ENCODE results near the gene SNRNP48.
A peak's percentile ranks its signal among the peaks of the same experiment; 100 is the strongest.

The SNRNP48 gene

DNA sequence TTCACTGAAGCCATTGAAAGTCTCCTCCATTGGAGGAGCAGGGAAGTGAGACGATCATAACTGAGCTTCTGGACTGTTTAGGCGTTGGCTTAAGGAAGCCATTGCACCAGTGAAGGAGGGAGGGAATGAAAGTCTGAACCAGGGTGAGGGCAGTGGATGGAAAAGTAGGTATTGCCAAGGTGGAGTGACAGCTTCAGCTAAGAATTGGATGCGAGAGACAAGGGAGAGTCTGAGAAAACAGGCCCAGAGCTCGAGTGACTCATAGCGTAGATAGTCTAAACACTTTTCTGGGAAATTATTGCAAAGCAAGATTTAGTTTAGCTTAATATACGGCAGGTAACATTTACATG lies 44.0 kb upstream of the SNRNP48 start:
- Histone ChIP-seq H3K36me3 (ENCODE audit: low read depth) (peaks cover 74% of the 10 kb centered on the region), H3K4me1 (ENCODE audit: insufficient read depth, poor library complexity, severe bottlenecking) (peaks cover 61% of the 10 kb centered on the region), H3K27ac (ENCODE audit: poor library complexity, severe bottlenecking) (peak overlapping the region; percentile 92), H3K27me3 (ENCODE audit: insufficient read depth, poor library complexity, severe bottlenecking) (no peaks in the 10 kb centered on the region), H3K9me3 (ENCODE audit: severe bottlenecking) (no peaks in the 10 kb centered on the region), H3K4me3 (ENCODE audit: severe bottlenecking) (peak overlapping the region; percentile 73)
- ATAC-seq (ENCODE audit: low read depth) (peak; percentile 32), DNase-seq (ENCODE audit: low spot score) (no peak)
- TF ChIP-seq, protein P1, sequence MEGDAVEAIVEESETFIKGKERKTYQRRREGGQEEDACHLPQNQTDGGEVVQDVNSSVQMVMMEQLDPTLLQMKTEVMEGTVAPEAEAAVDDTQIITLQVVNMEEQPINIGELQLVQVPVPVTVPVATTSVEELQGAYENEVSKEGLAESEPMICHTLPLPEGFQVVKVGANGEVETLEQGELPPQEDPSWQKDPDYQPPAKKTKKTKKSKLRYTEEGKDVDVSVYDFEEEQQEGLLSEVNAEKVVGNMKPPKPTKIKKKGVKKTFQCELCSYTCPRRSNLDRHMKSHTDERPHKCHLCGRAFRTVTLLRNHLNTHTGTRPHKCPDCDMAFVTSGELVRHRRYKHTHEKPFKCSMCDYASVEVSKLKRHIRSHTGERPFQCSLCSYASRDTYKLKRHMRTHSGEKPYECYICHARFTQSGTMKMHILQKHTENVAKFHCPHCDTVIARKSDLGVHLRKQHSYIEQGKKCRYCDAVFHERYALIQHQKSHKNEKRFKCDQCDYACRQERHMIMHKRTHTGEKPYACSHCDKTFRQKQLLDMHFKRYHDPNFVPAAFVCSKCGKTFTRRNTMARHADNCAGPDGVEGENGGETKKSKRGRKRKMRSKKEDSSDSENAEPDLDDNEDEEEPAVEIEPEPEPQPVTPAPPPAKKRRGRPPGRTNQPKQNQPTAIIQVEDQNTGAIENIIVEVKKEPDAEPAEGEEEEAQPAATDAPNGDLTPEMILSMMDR (IDR thresholded peaks at IDR 0.05; ENCODE audit: poor library complexity, severe bottlenecking), result no peak

DNA sequence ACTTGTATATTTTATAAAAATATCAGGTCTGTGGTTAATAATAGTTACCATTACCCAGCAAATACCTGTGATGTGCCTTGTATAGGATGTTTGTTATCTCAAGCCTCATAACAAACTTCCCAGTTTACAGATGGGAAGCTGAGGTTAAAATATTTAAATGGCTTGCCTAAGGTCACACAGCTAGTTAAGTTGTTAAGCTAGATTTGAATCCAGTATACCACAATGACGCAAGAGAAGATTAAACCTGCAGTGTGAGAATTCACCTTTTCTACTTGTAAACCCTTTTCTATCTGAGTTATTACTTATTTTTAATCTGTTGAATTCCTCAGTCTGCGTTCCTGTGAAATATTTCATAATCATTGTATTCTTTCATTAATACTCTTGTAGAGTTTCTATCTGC lies 43.6 kb upstream of the SNRNP48 start:
- peak overlapping the region; percentile 73 for H3K4me3 ChIP-seq (ENCODE audit: severe bottlenecking)
- DNase-seq (ENCODE audit: low spot score), result no peak

DNA sequence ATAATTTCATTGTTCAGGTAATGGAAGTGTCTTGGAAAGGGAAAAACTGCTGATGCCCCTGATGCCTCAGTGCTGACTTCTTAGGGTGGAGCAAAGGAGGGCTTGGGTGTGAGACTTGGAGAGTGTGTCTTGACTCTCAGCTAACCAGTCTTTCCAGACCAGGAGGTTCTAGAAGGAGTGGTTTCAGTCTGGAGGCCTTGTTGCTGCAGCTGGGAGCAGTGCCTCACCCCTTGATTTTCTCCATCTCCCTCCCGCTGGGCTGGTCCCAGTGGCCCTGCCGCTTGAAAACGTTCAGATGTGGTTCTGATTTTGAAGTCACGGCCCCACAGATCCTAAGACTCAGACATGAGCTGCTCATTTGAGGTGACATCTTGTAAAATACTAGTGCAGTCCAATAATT lies 43.1 kb upstream of the SNRNP48 start:
- no peaks in the 10 kb centered on the region for H3K9me3 ChIP-seq (ENCODE audit: severe bottlenecking)
- H3K36me3 ChIP-seq (ENCODE audit: low read depth), result peaks cover 83% of the 10 kb centered on the region
- H3K27me3 ChIP-seq (ENCODE audit: insufficient read depth, poor library complexity, severe bottlenecking), result no peaks in the 10 kb centered on the region
- peaks cover 70% of the 10 kb centered on the region for H3K4me1 ChIP-seq (ENCODE audit: insufficient read depth, poor library complexity, severe bottlenecking)
- no peak for ATAC-seq (ENCODE audit: low read depth)
- no peak for DNase-seq (ENCODE audit: low spot score)
- peak overlapping the region; percentile 92 for H3K27ac ChIP-seq (ENCODE audit: poor library complexity, severe bottlenecking)
- no peak overlapping the region for H3K4me3 ChIP-seq (ENCODE audit: severe bottlenecking)
- TF ChIP-seq, protein P1 (IDR thresholded peaks at IDR 0.05; ENCODE audit: poor library complexity, severe bottlenecking), result no peak

More for the DNA sequence above, 43.6 kb upstream of the SNRNP48 start:
- no peak for ATAC-seq (ENCODE audit: low read depth)
- Histone ChIP-seq H3K36me3 (ENCODE audit: low read depth) (peaks cover 77% of the 10 kb centered on the region), H3K27me3 (ENCODE audit: insufficient read depth, poor library complexity, severe bottlenecking) (no peaks in the 10 kb centered on the region), H3K9me3 (ENCODE audit: severe bottlenecking) (no peaks in the 10 kb centered on the region), H3K27ac (ENCODE audit: poor library complexity, severe bottlenecking) (peak overlapping the region; percentile 92), H3K4me1 (ENCODE audit: insufficient read depth, poor library complexity, severe bottlenecking) (peaks cover 65% of the 10 kb centered on the region)
- TF ChIP-seq, protein P1 (IDR thresholded peaks at IDR 0.05; ENCODE audit: poor library complexity, severe bottlenecking), result no peak

DNA sequence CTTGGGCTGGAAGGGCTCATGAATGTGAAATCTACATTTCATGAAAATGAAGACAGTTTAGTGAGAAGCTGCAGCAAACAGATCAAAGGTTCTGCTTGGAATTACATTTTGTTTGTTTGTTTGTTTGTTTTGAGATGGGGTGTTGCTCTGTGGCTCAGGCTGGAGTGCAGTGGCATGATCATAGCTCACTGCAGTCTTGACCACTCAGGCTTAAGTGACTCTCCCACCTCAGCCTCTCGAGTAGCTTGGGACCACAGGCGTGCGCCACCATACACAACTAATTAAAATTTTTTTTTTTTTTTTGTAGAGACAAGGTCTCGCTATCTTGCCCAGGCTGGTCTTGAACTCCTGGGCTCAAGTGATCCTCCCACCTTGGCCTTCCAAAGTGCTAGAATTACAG lies 42.7 kb upstream of the SNRNP48 start:
- Histone ChIP-seq H3K9me3 (ENCODE audit: severe bottlenecking) (no peaks in the 10 kb centered on the region), H3K4me3 (ENCODE audit: severe bottlenecking) (no peak overlapping the region), H3K36me3 (ENCODE audit: low read depth) (peaks cover 84% of the 10 kb centered on the region), H3K27ac (ENCODE audit: poor library complexity, severe bottlenecking) (peak overlapping the region; percentile 92), H3K4me1 (ENCODE audit: insufficient read depth, poor library complexity, severe bottlenecking) (peaks cover 74% of the 10 kb centered on the region), H3K27me3 (ENCODE audit: insufficient read depth, poor library complexity, severe bottlenecking) (no peaks in the 10 kb centered on the region)
- DNase-seq (ENCODE audit: low spot score) (no peak), ATAC-seq (ENCODE audit: low read depth) (no peak)
- TF ChIP-seq, protein P1 (IDR thresholded peaks at IDR 0.05; ENCODE audit: poor library complexity, severe bottlenecking), result no peak

DNA sequence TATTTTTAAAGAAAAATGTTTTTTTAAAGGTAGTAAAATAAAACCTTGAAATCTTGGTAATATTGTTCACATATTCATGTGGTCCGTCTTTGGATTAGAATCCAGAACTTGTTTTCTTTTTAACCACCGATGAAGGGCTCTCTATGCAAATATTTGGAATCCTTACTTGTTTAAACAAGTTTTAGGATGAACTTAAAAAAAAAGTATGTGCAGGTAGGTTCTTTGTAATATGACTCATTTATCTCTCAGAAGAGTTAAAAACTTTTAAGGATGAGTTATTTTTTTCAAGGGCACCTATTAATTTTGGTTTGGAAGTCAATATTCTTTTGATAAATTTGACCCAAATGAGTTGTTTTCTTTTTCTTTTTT lies 39.6 kb upstream of the SNRNP48 start:
- Histone ChIP-seq H3K4me1 (ENCODE audit: insufficient read depth, poor library complexity, severe bottlenecking) (peaks cover 85% of the 10 kb centered on the region), H3K27me3 (ENCODE audit: insufficient read depth, poor library complexity, severe bottlenecking) (no peaks in the 10 kb centered on the region), H3K4me3 (ENCODE audit: severe bottlenecking) (no peak overlapping the region), H3K36me3 (ENCODE audit: low read depth) (peaks cover 86% of the 10 kb centered on the region), H3K9me3 (ENCODE audit: severe bottlenecking) (no peaks in the 10 kb centered on the region), H3K27ac (ENCODE audit: poor library complexity, severe bottlenecking) (peak overlapping the region; percentile 92)
- ATAC-seq (ENCODE audit: low read depth) (peak; percentile 8; the same call in 1 of the 3 replicates), DNase-seq (ENCODE audit: low spot score) (no peak)
- TF ChIP-seq, protein P1 (IDR thresholded peaks at IDR 0.05; ENCODE audit: poor library complexity, severe bottlenecking), result no peak
